WTC11 (cell line): ENCODE measurements around the gene ADGRF1. TPM values are rescaled to one million over a fixed set of nuclear protein-coding genes. Genes with fewer than 3 reads are reported as not detected.

ENCODE experiments used
- ATAC-seq: fragments of 200-7000 bp; cut with Tn5 transposase; 2 replicates; pipeline ENCODE4 v1.10.0; 2021; ENCODE audit warnings: mild to moderate bottlenecking, moderate library complexity
- CTCF ChIA-PET: fragments of 300-600 bp; sonication (Branson Sonifier 250); formaldehyde crosslinking; loops from one replicate; lab custom pipeline; 2021; ENCODE audit warnings: antibody characterized with exemption; lab: Charles Lee
- POLR2A ChIA-PET: fragments of 350-600 bp; sonication (Branson Sonifier 250); formaldehyde crosslinking; loops from one replicate; lab custom pipeline; 2021; ENCODE audit warnings: antibody characterized with exemption; lab: Charles Lee
- DNase-seq: peaks from one replicate; pipeline ENCODE4 v3.0.0; 2021; ENCODE audit warnings: low spot score
- H3K27ac Mint-ChIP-seq: 2 replicates; pipeline ENCODE4 v1.8.0; 2021; ENCODE audit warnings: mixed read lengths
- H3K27me3 Mint-ChIP-seq: 2 replicates; pipeline ENCODE4 v1.8.0; 2021; ENCODE audit warnings: low read depth, mild to moderate bottlenecking, moderate library complexity, mixed read lengths
- H3K36me3 Mint-ChIP-seq: 2 replicates; pipeline ENCODE4 v1.8.0; 2021; ENCODE audit warnings: mixed read lengths
- H3K4me1 Mint-ChIP-seq: 2 replicates; pipeline ENCODE4 v1.8.0; 2022; ENCODE audit warnings: mixed read lengths
- H3K4me3 Mint-ChIP-seq: 2 replicates; pipeline ENCODE4 v1.8.0; 2021; ENCODE audit warnings: mild to moderate bottlenecking, moderate library complexity, mixed read lengths
- H3K9me3 Mint-ChIP-seq: 2 replicates; pipeline ENCODE4 v1.8.0; 2021; ENCODE audit warnings: mixed read lengths
- E2F4 ChIP-seq: sonication (generic); formaldehyde crosslinking; IDR thresholded peaks from 2 replicates; pipeline ENCODE4 v1.8.1; 2022; ENCODE audit warnings: low read depth, mild to moderate bottlenecking, moderate library complexity, missing genetic modification reagents, borderline replicate concordance
- E2F5 ChIP-seq: sonication (generic); formaldehyde crosslinking; IDR thresholded peaks from 2 replicates; pipeline ENCODE4 v1.8.1; 2022; ENCODE audit warnings: mild to moderate bottlenecking, moderate library complexity, missing genetic modification reagents
- ESRRA ChIP-seq: sonication (generic); formaldehyde crosslinking; IDR thresholded peaks from 2 replicates; pipeline ENCODE4 v1.8.1; 2022; ENCODE audit warnings: mild to moderate bottlenecking, missing genetic modification reagents, borderline replicate concordance
- IRF1 ChIP-seq: sonication (generic); formaldehyde crosslinking; IDR thresholded peaks from 2 replicates; pipeline ENCODE4 v1.8.0; 2023; ENCODE audit warnings: missing genetic modification reagents
- JAZF1 ChIP-seq: fragments of 250-450 bp; sonication (Bioruptor Pico); IDR thresholded peaks from 2 replicates; pipeline ENCODE4 v1.9.0; 2021; ENCODE audit warnings: moderate library complexity, mild to moderate bottlenecking, inconsistent platforms
- MYBL2 ChIP-seq: sonication (generic); formaldehyde crosslinking; IDR thresholded peaks from 2 replicates; pipeline ENCODE4 v1.8.1; 2023; ENCODE audit warnings: mild to moderate bottlenecking, moderate library complexity, missing genetic modification reagents
- NFATC4 ChIP-seq: fragments of 250-450 bp; sonication (Bioruptor Pico); IDR thresholded peaks from 2 replicates; pipeline ENCODE4 v1.9.0; 2021; ENCODE audit warnings: mild to moderate bottlenecking
- NFYB ChIP-seq: sonication (generic); formaldehyde crosslinking; conservative IDR thresholded peaks from 2 replicates; pipeline ENCODE4 v1.8.0; 2022; ENCODE audit warnings: low read depth, missing genetic modification reagents
- PREB ChIP-seq: sonication (generic); formaldehyde crosslinking; IDR thresholded peaks from 2 replicates; pipeline ENCODE4 v1.8.1; 2022; ENCODE audit warnings: mild to moderate bottlenecking, missing genetic modification reagents, moderate library complexity, borderline replicate concordance
- RORB ChIP-seq: fragments of 250-450 bp; sonication (Bioruptor Pico); IDR thresholded peaks from 2 replicates; pipeline ENCODE4 v1.9.0; 2021; ENCODE audit warnings: mild to moderate bottlenecking
- TCF7 ChIP-seq: sonication (generic); formaldehyde crosslinking; IDR thresholded peaks from 2 replicates; pipeline ENCODE4 v1.8.0; 2022; ENCODE audit warnings: mild to moderate bottlenecking, low read depth, missing genetic modification reagents, moderate library complexity
- USF1 ChIP-seq: sonication (generic); formaldehyde crosslinking; IDR thresholded peaks from 2 replicates; pipeline ENCODE4 v1.8.0; 2022; ENCODE audit warnings: mild to moderate bottlenecking, missing genetic modification reagents
- ZMAT4 ChIP-seq: fragments of 250-450 bp; sonication (Bioruptor Pico); IDR thresholded peaks from 2 replicates; pipeline ENCODE4 v1.9.0; 2021; ENCODE audit warnings: mild to moderate bottlenecking
- ZNF138 ChIP-seq: sonication (generic); formaldehyde crosslinking; conservative IDR thresholded peaks from 2 replicates; pipeline ENCODE4 v1.8.1; 2022; ENCODE audit warnings: mild to moderate bottlenecking, moderate library complexity, missing genetic modification reagents
- ZNF232 ChIP-seq: sonication (generic); formaldehyde crosslinking; IDR thresholded peaks from 2 replicates; pipeline ENCODE4 v1.8.0; 2022; ENCODE audit warnings: mild to moderate bottlenecking, missing genetic modification reagents
- ZNF263 ChIP-seq: sonication (generic); formaldehyde crosslinking; IDR thresholded peaks from 2 replicates; pipeline ENCODE4 v1.8.1; 2022; ENCODE audit warnings: low read depth, mild to moderate bottlenecking, moderate library complexity, missing genetic modification reagents
- ZNF425 ChIP-seq: fragments of 250-450 bp; sonication (Bioruptor Pico); conservative IDR thresholded peaks from 2 replicates; pipeline ENCODE4 v1.9.0; 2021; ENCODE audit warnings: mild to moderate bottlenecking
- ZNF671 ChIP-seq: fragments of 250-450 bp; sonication (Bioruptor Pico); IDR thresholded peaks from 2 replicates; pipeline ENCODE4 v1.8.0; 2021; ENCODE audit warnings: mild to moderate bottlenecking
- total RNA-seq: library from RNA; stranded (reverse); gene quantifications from 3 replicates; pipeline ENCODE4 v1.2.3, GENCODE V29; 2021

ADGRF1 gene
- total RNA-seq, 1 experiment from 2014 or later, result 0.26 TPM

GRCh38 chr6:47028835-47029360 is 13.2 kb downstream of the ADGRF1 start:
- Mint-ChIP-seq H3K27me3 (no peaks in the 10 kb centered on the region), H3K4me1 (no peaks in the 10 kb centered on the region), H3K36me3 (no peaks in the 10 kb centered on the region), H3K9me3 (no peaks in the 10 kb centered on the region), H3K27ac (no peak overlapping the region), H3K4me3 (no peak overlapping the region)
- ATAC-seq (no peak), DNase-seq (no peak)
- ChIA-PET CTCF (no interaction called here), POLR2A (no interaction called here)
- TF ChIP-seq JAZF1 (CRISPR knock-in tag) (no peak), TCF7 (no peak), ESRRA (CRISPR knock-in tag) (no peak), RORB (CRISPR knock-in tag) (no peak)

GRCh38 chr6:47027315-47027714 is 14.8 kb downstream of the ADGRF1 start:
- no peaks in the 10 kb centered on the region for H3K9me3 Mint-ChIP-seq
- DNase-seq, result no peak
- TF ChIP-seq E2F4 (no peak), ZNF138 (no peak), ZNF232 (no peak), USF1 (no peak), MYBL2 (CRISPR knock-in tag) (no peak), E2F5 (no peak), ZNF425 (no peak), ZMAT4 (CRISPR knock-in tag) (no peak), NFATC4 (CRISPR knock-in tag) (no peak), PREB (CRISPR knock-in tag) (no peak), ZNF671 (CRISPR knock-in tag) (no peak), IRF1 (CRISPR knock-in tag) (no peak), NFYB (CRISPR knock-in tag) (no peak), ZNF263 (CRISPR knock-in tag) (no peak)
- H3K36me3 Mint-ChIP-seq, result no peaks in the 10 kb centered on the region
- H3K4me3 Mint-ChIP-seq, result no peak overlapping the region
- H3K4me1 Mint-ChIP-seq, result no peaks in the 10 kb centered on the region
- H3K27ac Mint-ChIP-seq, result no peak overlapping the region
- ATAC-seq, result no peak
- ChIA-PET POLR2A (no interaction called here), CTCF (no interaction called here)
- H3K27me3 Mint-ChIP-seq, result no peaks in the 10 kb centered on the region
